ENCODE results near the gene TBC1D7. TPM values are rescaled to one million over a fixed set of nuclear protein-coding genes. Genes with fewer than 3 reads are reported as not detected.

Gene TBC1D7
- total RNA-seq, 2 experiments from 2014 or later = 25.2 to 30.3 TPM

- ATAC-seq = no peak
- CTCF ChIA-PET = no interaction called here
- POLR2A ChIA-PET = interaction anchor here (0.6 kb wide), 1 partner anchor 26 kb away, joined by 4 read pairs; no protein-coding TSS in a partner anchor
These were observed 40.4 kb upstream of the TBC1D7 start for GRCh38 chr6:13368731-13369115.

GRCh38 chr6:13368079-13368730, 39.9 kb upstream of the TBC1D7 start:
- no peak overlapping the region for H3K4me3 Mint-ChIP-seq
- peaks cover 2% of the 10 kb centered on the region for H3K4me1 Mint-ChIP-seq (ENCODE audit: low read depth)
- ChIA-PET POLR2A (interaction anchor here (0.6 kb wide), 1 partner anchor 26 kb away, joined by 4 read pairs; no protein-coding TSS in a partner anchor), CTCF (no interaction called here)
- H3K27ac Mint-ChIP-seq = no peak overlapping the region
- no peak for DNase-seq
- H3K36me3 Mint-ChIP-seq (ENCODE audit: low read depth) = peaks cover 5% of the 10 kb centered on the region
- ATAC-seq = no peak
- H3K9me3 Mint-ChIP-seq (ENCODE audit: insufficient read depth) = no peaks in the 10 kb centered on the region
- H3K27me3 Mint-ChIP-seq (ENCODE audit: low read depth) = no peaks in the 10 kb centered on the region

More at GRCh38 chr6:13368731-13369115, 40.4 kb upstream of the TBC1D7 start:
- H3K4me1 Mint-ChIP-seq (ENCODE audit: low read depth) = peaks cover 5% of the 10 kb centered on the region
- no peak overlapping the region for H3K27ac Mint-ChIP-seq
- H3K27me3 Mint-ChIP-seq (ENCODE audit: low read depth) = no peaks in the 10 kb centered on the region
- no peaks in the 10 kb centered on the region for H3K9me3 Mint-ChIP-seq (ENCODE audit: insufficient read depth)
- no peak for DNase-seq
- H3K4me3 Mint-ChIP-seq = no peak overlapping the region
- peaks cover 5% of the 10 kb centered on the region for H3K36me3 Mint-ChIP-seq (ENCODE audit: low read depth)

GRCh38 chr6:13367396-13367795, 39.1 kb upstream of the TBC1D7 start:
- CTCF ChIA-PET = no interaction called here

GRCh38 chr6:13365320-13365719, 37.0 kb upstream of the TBC1D7 start:
- ChIA-PET POLR2A (no interaction called here), CTCF (no interaction called here)
- no peak overlapping the region for H3K4me3 Mint-ChIP-seq
- peaks cover 8% of the 10 kb centered on the region for H3K4me1 Mint-ChIP-seq (ENCODE audit: low read depth)
- H3K9me3 Mint-ChIP-seq (ENCODE audit: insufficient read depth) = no peaks in the 10 kb centered on the region
- ATAC-seq (no peak), DNase-seq (no peak)
- H3K27ac Mint-ChIP-seq = no peak overlapping the region
- peaks cover 10% of the 10 kb centered on the region for H3K36me3 Mint-ChIP-seq (ENCODE audit: low read depth)
- no peaks in the 10 kb centered on the region for H3K27me3 Mint-ChIP-seq (ENCODE audit: low read depth)

More at GRCh38 chr6:13367396-13367795, 39.1 kb upstream of the TBC1D7 start:
- DNase-seq (no peak), ATAC-seq (no peak)
- H3K4me1 Mint-ChIP-seq (ENCODE audit: low read depth) = no peaks in the 10 kb centered on the region
- no peaks in the 10 kb centered on the region for H3K9me3 Mint-ChIP-seq (ENCODE audit: insufficient read depth)
- no peaks in the 10 kb centered on the region for H3K27me3 Mint-ChIP-seq (ENCODE audit: low read depth)
- POLR2A ChIA-PET = no interaction called here
- no peak overlapping the region for H3K27ac Mint-ChIP-seq
- H3K36me3 Mint-ChIP-seq (ENCODE audit: low read depth) = peaks cover 5% of the 10 kb centered on the region
- H3K4me3 Mint-ChIP-seq = no peak overlapping the region

GRCh38 chr6:13364842-13365241, 36.5 kb upstream of the TBC1D7 start:
- ChIA-PET CTCF (no interaction called here), POLR2A (no interaction called here)
- H3K4me1 Mint-ChIP-seq (ENCODE audit: low read depth) = peaks cover 8% of the 10 kb centered on the region
- no peaks in the 10 kb centered on the region for H3K9me3 Mint-ChIP-seq (ENCODE audit: insufficient read depth)
- ATAC-seq (no peak), DNase-seq (no peak)
- no peaks in the 10 kb centered on the region for H3K27me3 Mint-ChIP-seq (ENCODE audit: low read depth)
- no peak overlapping the region for H3K4me3 Mint-ChIP-seq
- H3K27ac Mint-ChIP-seq = no peak overlapping the region
- peaks cover 10% of the 10 kb centered on the region for H3K36me3 Mint-ChIP-seq (ENCODE audit: low read depth)

- H3K4me1 Mint-ChIP-seq (ENCODE audit: low read depth) = peaks cover 18% of the 10 kb centered on the region
- H3K27me3 Mint-ChIP-seq (ENCODE audit: low read depth) = no peaks in the 10 kb centered on the region
- peaks cover 12% of the 10 kb centered on the region for H3K36me3 Mint-ChIP-seq (ENCODE audit: low read depth)
- ATAC-seq = no peak
- no peaks in the 10 kb centered on the region for H3K9me3 Mint-ChIP-seq (ENCODE audit: insufficient read depth)
- no peak overlapping the region for H3K27ac Mint-ChIP-seq
- no peak overlapping the region for H3K4me3 Mint-ChIP-seq
- ChIA-PET POLR2A (no interaction called here), CTCF (interaction anchor here (0.8 kb wide), 1 partner anchor 35 kb away, joined by 3 read pairs; no protein-coding TSS in a partner anchor)
- DNase-seq = no peak
These were observed 34.1 kb upstream of the TBC1D7 start for GRCh38 chr6:13362412-13362811.

GRCh38 chr6:13360671-13361540, 32.6 kb upstream of the TBC1D7 start:
- Mint-ChIP-seq H3K36me3 (ENCODE audit: low read depth) (peaks cover 17% of the 10 kb centered on the region), H3K27ac (peak overlapping the region; percentile 17), H3K27me3 (ENCODE audit: low read depth) (no peaks in the 10 kb centered on the region), H3K9me3 (ENCODE audit: insufficient read depth) (no peaks in the 10 kb centered on the region), H3K4me3 (no peak overlapping the region), H3K4me1 (ENCODE audit: low read depth) (peaks cover 33% of the 10 kb centered on the region)
- POLR2A ChIA-PET = no interaction called here
- CTCF ChIA-PET = interaction anchor here (1.2 to 1.3 kb wide), 2 partner anchors 14 to 24 kb away, joined by 3 read pairs; no protein-coding TSS in a partner anchor
- DNase-seq (no peak), ATAC-seq (no peak)

- ATAC-seq (no peak), DNase-seq (no peak)
- no peak overlapping the region for H3K27ac Mint-ChIP-seq
- H3K27me3 Mint-ChIP-seq (ENCODE audit: low read depth) = no peaks in the 10 kb centered on the region
- POLR2A ChIA-PET = interaction anchor here (1.0 kb wide), 1 partner anchor 256 kb away, joined by 3 read pairs; the partner anchor contains the start of gene NOL7
- peaks cover 15% of the 10 kb centered on the region for H3K36me3 Mint-ChIP-seq (ENCODE audit: low read depth)
- H3K9me3 Mint-ChIP-seq (ENCODE audit: insufficient read depth) = no peaks in the 10 kb centered on the region
- CTCF ChIA-PET = interaction anchor here (0.9 to 1.2 kb wide), 3 partner anchors 13 to 216 kb away, joined by 3 read pairs; partner anchors contain the start of gene SIRT5
- peaks cover 49% of the 10 kb centered on the region for H3K4me1 Mint-ChIP-seq (ENCODE audit: low read depth)
- no peak overlapping the region for H3K4me3 Mint-ChIP-seq
These were observed 30.9 kb upstream of the TBC1D7 start for GRCh38 chr6:13359287-13359686.

GRCh38 chr6:13358511-13358910, 30.2 kb upstream of the TBC1D7 start:
- Mint-ChIP-seq H3K9me3 (ENCODE audit: insufficient read depth) (no peaks in the 10 kb centered on the region), H3K36me3 (ENCODE audit: low read depth) (peaks cover 15% of the 10 kb centered on the region), H3K4me3 (no peak overlapping the region), H3K27me3 (ENCODE audit: low read depth) (no peaks in the 10 kb centered on the region), H3K4me1 (ENCODE audit: low read depth) (peaks cover 57% of the 10 kb centered on the region), H3K27ac (no peak overlapping the region)
- POLR2A ChIA-PET = interaction anchor here (1.0 to 1.6 kb wide), 2 partner anchors 30 to 257 kb away, joined by 3 to 6 read pairs; partner anchors contain the start of genes NOL7 and TBC1D7
- DNase-seq (no peak), ATAC-seq (no peak)
- CTCF ChIA-PET = interaction anchor here (1.5 to 4.6 kb wide), 3 partner anchors 20 to 216 kb away, joined by 5 to 27 read pairs (median 12); partner anchors contain the start of gene SIRT5

GRCh38 chr6:13357551-13358075, 29.3 kb upstream of the TBC1D7 start:
- Mint-ChIP-seq H3K27ac (peak overlapping the region; percentile 97), H3K9me3 (ENCODE audit: insufficient read depth) (no peaks in the 10 kb centered on the region), H3K36me3 (ENCODE audit: low read depth) (peaks cover 15% of the 10 kb centered on the region), H3K4me3 (no peak overlapping the region), H3K4me1 (ENCODE audit: low read depth) (peaks cover 63% of the 10 kb centered on the region), H3K27me3 (ENCODE audit: low read depth) (no peaks in the 10 kb centered on the region)
- ATAC-seq (no peak), DNase-seq (no peak)
- ChIA-PET CTCF (interaction anchor here (0.7 to 4.6 kb wide), 7 partner anchors 18 to 217 kb away, joined by 3 to 27 read pairs (median 5); partner anchors contain the start of gene SIRT5), POLR2A (interaction anchor here (1.6 kb wide), 1 partner anchor 29 kb away, joined by 6 read pairs; the partner anchor contains the start of gene TBC1D7)

GRCh38 chr6:13355999-13356785, 27.9 kb upstream of the TBC1D7 start:
- H3K4me1 Mint-ChIP-seq (ENCODE audit: low read depth) = peaks cover 62% of the 10 kb centered on the region
- H3K4me3 Mint-ChIP-seq = peak overlapping the region; percentile 68
- ChIA-PET CTCF (interaction anchor here (0.7 to 4.6 kb wide), 9 partner anchors 18 to 219 kb away, joined by 3 to 27 read pairs (median 9); partner anchors contain the start of genes SIRT5 and TBC1D7), POLR2A (interaction anchor here (1.0 to 2.6 kb wide), 5 partner anchors 28 to 260 kb away, joined by 4 to 10 read pairs (median 8); partner anchors contain the start of genes NOL7, SIRT5 and TBC1D7)
- DNase-seq = peak; percentile 66
- H3K27me3 Mint-ChIP-seq (ENCODE audit: low read depth) = no peaks in the 10 kb centered on the region
- H3K27ac Mint-ChIP-seq = peak overlapping the region; percentile 97
- ATAC-seq = peak; percentile 93
- peaks cover 15% of the 10 kb centered on the region for H3K36me3 Mint-ChIP-seq (ENCODE audit: low read depth)
- H3K9me3 Mint-ChIP-seq (ENCODE audit: insufficient read depth) = no peaks in the 10 kb centered on the region

All from activated CD8-positive, alpha-beta T cell treated with anti-CD3 and anti-CD28 coated beads, Interleukin-2, amount 10 ng/mL, durations not matched to agents 7 days and 5 days (primary cell).